ELR (cell line): Measurements from ENCODE around the gene DUSP5.
A peak's percentile ranks its signal among the peaks of the same experiment; 100 is the strongest.

Experiments used
- DNase-seq: peaks from one replicate; pipeline ENCODE4 v3.0.0-alpha.2; 2015; ENCODE audit warnings: low read depth

Gene DUSP5

GRCh38 chr10:110546499-110547110 lies 48.9 kb downstream of the DUSP5 start:
- DNase-seq: no peak

GRCh38 chr10:110547139-110547761 lies 49.5 kb downstream of the DUSP5 start:
- peak; percentile 86 for DNase-seq

GRCh38 chr10:110548002-110548401 lies 50.3 kb downstream of the DUSP5 start:
- DNase-seq: no peak

GRCh38 chr10:110549211-110549610 lies 51.5 kb downstream of the DUSP5 start:
- no peak for DNase-seq

- DNase-seq: no peak
Observed at GRCh38 chr10:110553905-110554304, 56.2 kb downstream of the DUSP5 start.

- no peak for DNase-seq
Observed at GRCh38 chr10:110556296-110556695, 58.6 kb downstream of the DUSP5 start.

GRCh38 chr10:110556969-110557601 lies 59.4 kb downstream of the DUSP5 start:
- DNase-seq: peak; percentile 79

- no peak for DNase-seq
Observed at GRCh38 chr10:110558041-110558440, 60.3 kb downstream of the DUSP5 start.

- DNase-seq: no peak
Observed at GRCh38 chr10:110560012-110560411, 62.3 kb downstream of the DUSP5 start.
